GM12865 (cell line): ENCODE measurements around the gene SLCO1B1.
"Not testable (repeated sequence)": the region's sequence is repeated elsewhere in the genome, so short reads cannot be mapped to it uniquely, and the experiment has no call there.

Source experiments
- DNase-seq: peaks from one replicate; pipeline ENCODE4 v3.0.0; 2010; ENCODE audit warnings: low read depth
- H3K4me3 ChIP-seq: 2 replicates; pipeline ENCODE4 v1.5.1; 2011; ENCODE audit warnings: mild to moderate bottlenecking, low read depth, low read length, control low read depth
- TF ChIP-seq, protein P1 (sequence below): IDR thresholded peaks from 2 replicates; pipeline ENCODE4 v1.5.1; 2011; ENCODE audit warnings: low read length, control low read depth, low read depth, inconsistent platforms; ENCODE audit not compliant: insufficient read depth; ENCODE audit errors: missing control alignments

The SLCO1B1 gene

GRCh38 chr12:21129906-21130305, 1.1 kb upstream of the SLCO1B1 start:
- DNase-seq = no peak
- TF ChIP-seq, protein P1, sequence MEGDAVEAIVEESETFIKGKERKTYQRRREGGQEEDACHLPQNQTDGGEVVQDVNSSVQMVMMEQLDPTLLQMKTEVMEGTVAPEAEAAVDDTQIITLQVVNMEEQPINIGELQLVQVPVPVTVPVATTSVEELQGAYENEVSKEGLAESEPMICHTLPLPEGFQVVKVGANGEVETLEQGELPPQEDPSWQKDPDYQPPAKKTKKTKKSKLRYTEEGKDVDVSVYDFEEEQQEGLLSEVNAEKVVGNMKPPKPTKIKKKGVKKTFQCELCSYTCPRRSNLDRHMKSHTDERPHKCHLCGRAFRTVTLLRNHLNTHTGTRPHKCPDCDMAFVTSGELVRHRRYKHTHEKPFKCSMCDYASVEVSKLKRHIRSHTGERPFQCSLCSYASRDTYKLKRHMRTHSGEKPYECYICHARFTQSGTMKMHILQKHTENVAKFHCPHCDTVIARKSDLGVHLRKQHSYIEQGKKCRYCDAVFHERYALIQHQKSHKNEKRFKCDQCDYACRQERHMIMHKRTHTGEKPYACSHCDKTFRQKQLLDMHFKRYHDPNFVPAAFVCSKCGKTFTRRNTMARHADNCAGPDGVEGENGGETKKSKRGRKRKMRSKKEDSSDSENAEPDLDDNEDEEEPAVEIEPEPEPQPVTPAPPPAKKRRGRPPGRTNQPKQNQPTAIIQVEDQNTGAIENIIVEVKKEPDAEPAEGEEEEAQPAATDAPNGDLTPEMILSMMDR = no peak
- no peak overlapping the region for H3K4me3 ChIP-seq

DNA sequence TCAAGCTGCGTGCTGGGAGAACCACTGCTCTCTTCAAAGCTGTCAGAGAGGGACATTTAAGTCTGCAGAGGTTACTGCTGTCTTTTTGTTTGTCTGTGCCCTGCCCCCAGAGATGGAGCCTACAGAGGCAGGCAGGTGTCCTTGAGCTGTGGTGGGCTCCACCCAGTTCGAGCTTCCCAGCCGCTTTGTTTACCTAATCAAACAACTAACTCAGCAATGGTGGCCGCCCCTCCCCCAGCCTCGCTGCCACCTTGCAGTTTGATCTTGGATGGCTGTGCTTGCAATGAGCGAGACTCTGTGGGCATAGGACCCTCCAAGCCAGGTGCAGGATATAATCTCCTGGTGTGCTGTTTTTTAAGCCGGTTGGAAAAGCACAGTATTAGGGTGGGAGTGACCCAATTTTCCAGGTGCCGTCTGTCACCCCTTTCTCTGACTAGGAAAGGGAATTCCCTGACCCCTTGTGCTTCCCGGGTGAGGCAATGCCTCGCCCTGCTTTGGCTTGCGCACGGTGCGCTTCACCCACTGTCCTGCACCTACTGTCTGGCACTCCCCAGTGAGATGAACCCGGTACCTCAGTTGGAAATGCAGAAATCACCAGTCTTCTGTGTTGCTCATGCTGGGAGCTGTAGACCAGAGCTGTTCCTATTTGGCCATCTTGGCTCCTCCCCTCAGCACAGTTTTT, 6.5 kb downstream of the SLCO1B1 start:
- H3K4me3 ChIP-seq, DNase-seq: not testable (repeated sequence)

DNA sequence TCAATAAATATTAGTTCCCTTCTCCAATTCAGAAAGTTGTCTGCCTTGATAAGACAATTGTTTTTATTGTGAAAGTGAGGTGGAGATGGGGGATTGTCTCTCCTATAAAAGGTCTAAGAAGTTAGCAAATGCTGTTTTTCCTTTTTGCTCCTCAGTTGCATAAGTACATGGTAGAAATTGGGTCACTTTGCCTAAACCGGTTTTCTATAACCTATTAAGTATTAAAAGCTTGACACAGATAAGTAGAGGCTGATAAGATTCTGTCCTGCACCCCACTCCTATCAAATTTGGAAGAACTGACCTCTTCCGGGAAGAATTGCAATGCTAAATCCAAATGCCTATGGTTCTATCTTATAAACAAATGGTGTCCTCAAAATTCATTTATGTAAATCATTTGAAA, 7.0 kb downstream of the SLCO1B1 start:
- TF ChIP-seq, protein P1 = no peak
- DNase-seq = no peak
- no peak overlapping the region for H3K4me3 ChIP-seq

GRCh38 chr12:21144309-21144708, 13.3 kb downstream of the SLCO1B1 start:
- TF ChIP-seq, protein P1 = no peak
- DNase-seq = no peak
- no peak overlapping the region for H3K4me3 ChIP-seq

GRCh38 chr12:21149861-21150260, 18.9 kb downstream of the SLCO1B1 start:
- H3K4me3 ChIP-seq, DNase-seq: not testable (repeated sequence)

DNA sequence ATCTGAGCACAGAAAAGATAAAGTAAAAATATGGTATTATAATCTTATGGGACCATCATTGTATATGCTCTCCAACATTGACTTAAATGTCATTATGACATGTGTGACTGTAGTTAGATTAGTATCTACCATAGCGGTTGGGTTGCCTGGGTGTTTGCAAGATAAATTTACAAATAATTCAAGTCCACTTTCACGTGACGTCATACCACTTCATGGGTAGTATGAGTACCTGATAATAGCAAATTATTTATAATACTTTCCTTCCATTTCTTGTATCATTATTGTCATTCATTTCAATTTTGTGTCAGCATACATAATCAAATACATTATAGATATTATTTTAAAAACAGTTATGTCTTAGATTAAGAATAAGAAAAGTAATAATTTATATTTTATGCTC, 20.2 kb downstream of the SLCO1B1 start:
- TF ChIP-seq, protein P1 = no peak
- H3K4me3 ChIP-seq = no peak overlapping the region
- no peak for DNase-seq

GRCh38 chr12:21155522-21156351, 24.7 kb downstream of the SLCO1B1 start:
- no peak overlapping the region for H3K4me3 ChIP-seq
- TF ChIP-seq, protein P1 = no peak
- DNase-seq = no peak

DNA sequence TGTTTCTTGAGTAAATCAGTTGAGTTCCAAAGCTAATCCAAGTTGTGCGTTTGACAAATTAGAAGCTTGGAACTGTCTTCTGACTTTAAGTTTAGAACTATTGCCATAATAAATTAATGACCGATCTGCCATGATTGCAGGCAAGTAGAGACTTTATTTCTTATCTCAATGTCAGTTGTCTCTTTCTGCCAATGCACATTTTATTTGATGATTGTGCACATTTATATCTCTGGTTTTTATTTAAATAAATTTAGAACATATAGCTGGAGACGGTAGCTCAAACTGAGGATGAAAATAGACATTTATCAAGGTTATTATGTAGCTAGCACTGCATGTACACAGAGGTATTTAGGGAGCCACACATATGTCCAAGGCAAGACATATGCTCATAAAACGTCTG, 34.1 kb downstream of the SLCO1B1 start:
- DNase-seq = no peak
- H3K4me3 ChIP-seq = no peak overlapping the region
- TF ChIP-seq, protein P1 = no peak
